HCT116 (cell line): ENCODE data around the gene LHPP. TPM values are rescaled to one million over a fixed set of nuclear protein-coding genes. Genes with fewer than 3 reads are reported as not detected.

Experiments used
- ATAC-seq: fragments of 200-7000 bp; cut with Tn5 transposase; 2 replicates; pipeline ENCODE4 v1.9.1; 2020; ENCODE audit warnings: mild to moderate bottlenecking, moderate library complexity
- BruUV-seq: library from RNA; stranded (reverse); fragments of 400-500 nt; replicated peaks from 2 replicates; lab custom pipeline; 2021; lab: Mats Ljungman, UMichigan
- CTCF ChIA-PET: fragments of 300-600 bp; sonication (Branson Sonifier 250); formaldehyde crosslinking; loops from one replicate; lab custom pipeline; 2021; ENCODE audit warnings: antibody characterized with exemption; lab: Charles Lee
- POLR2A ChIA-PET: fragments of 300-600, 350-600 bp; sonication (Branson Sonifier 250); formaldehyde crosslinking; loops from one replicate; lab custom pipeline; 2021; ENCODE audit warnings: antibody characterized with exemption; lab: Charles Lee
- RAD21 ChIA-PET, 2 experiments: fragments of 300-600 bp; sonication (Branson Sonifier 250); formaldehyde crosslinking; loops; one replicate each; lab custom pipeline; 2023; ENCODE audit warnings: low total read pairs in 2 of 2; ENCODE audit not compliant: uncharacterized antibody in 2 of 2, unreplicated experiment in 2 of 2, low non-redundant PET in 1 of 2; lab: Charles Lee
- DNase-seq: peaks from one replicate; pipeline ENCODE4 v3.0.0-alpha.2; 2010; ENCODE audit warnings: low read depth, low spot score
- H2AFZ ChIP-seq: fragments of 200-600 bp; shearing (Covaris generic), sonication (generic); 2 replicates; pipeline ENCODE4 v1.6.1; 2017; ENCODE audit warnings: low read depth, mixed run types, mixed read lengths, antibody characterized with exemption, low read length; ENCODE audit not compliant: poor library complexity, severe bottlenecking
- H3K27ac ChIP-seq: 2 replicates; pipeline ENCODE4 v1.5.1; 2012; ENCODE audit warnings: low read depth, low read length
- H3K27me3 ChIP-seq: fragments of 200-600 bp; sonication (generic); 2 replicates; pipeline ENCODE4 v1.6.1; 2016; ENCODE audit warnings: mixed run types, low read length, mixed read lengths; ENCODE audit not compliant: insufficient read depth
- H3K36me3 ChIP-seq, 2 experiments: fragments of 200-500 bp in 1 of 2; fragments of 200-600 bp in 1 of 2; sonication (Bioruptor generic) in 1 of 2; sonication (generic) in 1 of 2; 2 replicates each; pipeline versions ENCODE4 v1.5.1 to v1.6.1; 2014 to 2016; ENCODE audit warnings: low read length in 2 of 2, inconsistent platforms in 1 of 2, mixed read lengths in 1 of 2, mixed run types in 1 of 2; ENCODE audit not compliant: insufficient read depth in 2 of 2, control insufficient read depth in 1 of 2
- H3K4me1 ChIP-seq, 2 experiments: fragments of 200-600 bp in 1 of 2; sonication (generic) in 1 of 2; 2 replicates each; pipeline versions ENCODE4 v1.5.1 to v1.6.1; 2012 to 2017; ENCODE audit warnings: low read length in 2 of 2, inconsistent platforms in 1 of 2, mild to moderate bottlenecking in 1 of 2, mixed read lengths in 1 of 2, mixed run types in 1 of 2, moderate library complexity in 1 of 2; ENCODE audit not compliant: insufficient read depth in 2 of 2, control insufficient read depth in 1 of 2
- H3K4me2 ChIP-seq: fragments of 200-600 bp; sonication (generic); 2 replicates; pipeline ENCODE4 v1.6.1; 2017; ENCODE audit warnings: mixed run types, low read length, mixed read lengths
- H3K4me3 ChIP-seq, 2 experiments: fragments of 200-600 bp in 1 of 2; sonication (generic) in 1 of 2; replicated peaks in 1 of 2; 2 replicates each; pipeline ENCODE4 v1.5.1; 2011 to 2016; ENCODE audit warnings: low read length in 2 of 2, control low read depth in 1 of 2, low read depth in 1 of 2, mild to moderate bottlenecking in 1 of 2, mixed read lengths in 1 of 2, mixed run types in 1 of 2
- H3K79me2 ChIP-seq: fragments of 200-600 bp; sonication (generic); 2 replicates; pipeline ENCODE4 v1.6.1; 2017; ENCODE audit warnings: mild to moderate bottlenecking, mixed run types, low read length, moderate library complexity, mixed read lengths; ENCODE audit not compliant: insufficient read depth
- H3K9ac ChIP-seq: fragments of 200-600 bp; sonication (generic); 2 replicates; pipeline ENCODE4 v1.6.1; 2016; ENCODE audit warnings: low read length, mixed read lengths
- H3K9me2 ChIP-seq: fragments of 200-600 bp; sonication (generic), shearing (Covaris generic); 2 replicates; pipeline ENCODE4 v1.6.1; 2017; ENCODE audit warnings: mixed run types, mild to moderate bottlenecking, moderate library complexity; ENCODE audit not compliant: insufficient read depth
- H3K9me3 ChIP-seq, 2 experiments: fragments of 200-500 bp in 1 of 2; fragments of 200-600 bp in 1 of 2; sonication (Bioruptor generic) in 1 of 2; sonication (generic) in 1 of 2; 2 replicates each; pipeline ENCODE4 v1.6.1; 2014 to 2017; ENCODE audit warnings: low read length in 2 of 2, mixed read lengths in 2 of 2, inconsistent platforms in 1 of 2, low read depth in 1 of 2, mild to moderate bottlenecking in 1 of 2, mixed run types in 1 of 2, moderate library complexity in 1 of 2; ENCODE audit not compliant: control insufficient read depth in 1 of 2, insufficient read depth in 1 of 2
- H4K20me1 ChIP-seq: fragments of 200-600 bp; sonication (generic), shearing (Covaris generic); 2 replicates; pipeline ENCODE4 v1.6.1; 2017; ENCODE audit warnings: mixed run types, mild to moderate bottlenecking, moderate library complexity; ENCODE audit not compliant: insufficient read depth
- ATF3 ChIP-seq: IDR thresholded peaks from 2 replicates; pipeline ENCODE4 v1.6.1; 2012
- CEBPB ChIP-seq: IDR thresholded peaks from 2 replicates; pipeline ENCODE4 v1.6.1; 2012; ENCODE audit warnings: low read depth
- MAX ChIP-seq: IDR thresholded peaks from 2 replicates; pipeline ENCODE4 v1.6.1; 2012
- TCF7L2 ChIP-seq: IDR thresholded peaks from 2 replicates; pipeline ENCODE4 v1.7.0; 2011; ENCODE audit warnings: borderline replicate concordance, inconsistent platforms; ENCODE audit not compliant: insufficient read depth, insufficient read length; ENCODE audit errors: extremely low read depth
- YY1 ChIP-seq: IDR thresholded peaks from 2 replicates; pipeline ENCODE4 v1.6.1; 2011; ENCODE audit warnings: low read length, low read depth, moderate library complexity, mild to moderate bottlenecking; ENCODE audit not compliant: insufficient replicate concordance; ENCODE audit errors: extremely low read depth
- ZFX ChIP-seq: fragments of 450-650 bp; IDR thresholded peaks from 2 replicates; pipeline ENCODE4 v1.6.1; 2017
- intact Hi-C: fragments of 100-400 bp; cut with micrococcal nuclease; formaldehyde crosslinking; loops from 2 replicates; pipeline ENCODE4 v1.10.0; 2022
- total RNA-seq: library from RNA; stranded (reverse); gene quantifications from one replicate; pipeline ENCODE4 v1.2.1, GENCODE V29; 2021; ENCODE audit not compliant: unreplicated experiment

LHPP gene
- total RNA-seq, 1 experiment from 2014 or later = 45.8 TPM

GRCh38 chr10:124651402-124651891, 189.8 kb downstream of the LHPP start:
- no peak overlapping the region for H3K9ac ChIP-seq
- H3K4me1 ChIP-seq = peaks cover 6 to 23% of the 10 kb centered on the region in 2 experiments; a peak in 3 of 4 replicates
- ChIA-PET CTCF (no interaction called here), RAD21 (no interaction called here), POLR2A (no interaction called here)
- no peaks in the 10 kb centered on the region for H3K9me2 ChIP-seq
- H4K20me1 ChIP-seq = no peaks in the 10 kb centered on the region
- no peak overlapping the region for H3K27ac ChIP-seq
- TF ChIP-seq MAX (no peak), CEBPB (no peak), ZFX (no peak), ATF3 (no peak), TCF7L2 (no peak)
- no peaks in the 10 kb centered on the region; the same call in 1 of the 2 replicates for H3K79me2 ChIP-seq
- H3K4me3 ChIP-seq = no peak overlapping the region
- no peak overlapping the region for H2AFZ ChIP-seq
- no peaks in the 10 kb centered on the region for H3K36me3 ChIP-seq
- intact Hi-C loops = no loop called here
- DNase-seq (no peak), ATAC-seq (no peak)
- no peaks in the 10 kb centered on the region for H3K9me3 ChIP-seq
- no peaks in the 10 kb centered on the region for H3K27me3 ChIP-seq
- no peak overlapping the region for H3K4me2 ChIP-seq
- no TSS peak for BruUV-seq

- Histone ChIP-seq H3K27ac (no peak overlapping the region), H3K9ac (no peak overlapping the region), H3K27me3 (no peaks in the 10 kb centered on the region), H4K20me1 (no peaks in the 10 kb centered on the region), H3K36me3 (no peaks in the 10 kb centered on the region), H3K4me2 (no peak overlapping the region), H3K4me1 (peaks cover 6 to 15% of the 10 kb centered on the region in 2 experiments; a peak in 3 of 4 replicates), H3K4me3 (no peak overlapping the region), H2AFZ (no peak overlapping the region), H3K79me2 (no peaks in the 10 kb centered on the region; the same call in 1 of the 2 replicates), H3K9me3 (no peaks in the 10 kb centered on the region), H3K9me2 (no peaks in the 10 kb centered on the region)
- TF ChIP-seq YY1 = no peak
- ATAC-seq (no peak), DNase-seq (no peak)
- no TSS peak for BruUV-seq
- intact Hi-C loops = no loop called here
- ChIA-PET POLR2A (no interaction called here), RAD21 (no interaction called here), CTCF (no interaction called here)
Measured at GRCh38 chr10:124652200-124652599, 190.6 kb downstream of the LHPP start.
